ENCODE data around the gene VPS33A.

- no peak for TF ChIP-seq CTCF (conservative IDR thresholded peaks at IDR 0.05; ENCODE audit: low read depth in 2 of 2)
- TF ChIP-seq ZNF114 (CRISPR knock-in tag; IDR thresholded peaks at IDR 0.05) = no peak
- TF ChIP-seq POLR2AphosphoS5 (IDR thresholded peaks at IDR 0.05; ENCODE audit: low read depth) = no peak
- TF ChIP-seq ZNF331 (CRISPR knock-in tag; IDR thresholded peaks at IDR 0.05; ENCODE audit: low read depth) = no peak
- no peak for TF ChIP-seq EZH2phosphoT487 (IDR thresholded peaks at IDR 0.05; ENCODE audit: unreplicated experiment)
These were observed 9.2 kb upstream of the VPS33A start for GRCh38 chr12:122275459-122275858.

All from GM23338 (cell line).